A549 (cell line): ENCODE data around the gene SDSL. TPM values are rescaled to one million over a fixed set of nuclear protein-coding genes. Genes with fewer than 3 reads are reported as not detected.

Experiments
- ATAC-seq, 2 experiments: fragments of 200-7000 bp in 1 of 2; fragments of >200 bp in 1 of 2; cut with Nextera tagmentation in 1 of 2; cut with Tn5 transposase in 1 of 2; 3 replicates each; pipeline versions ENCODE4 v1.8.0 to v1.9.1; 2018 to 2020; ENCODE audit warnings: mild to moderate bottlenecking in 1 of 2, moderate library complexity in 1 of 2
- CTCF ChIA-PET: fragments of 300-600 bp; sonication (Branson Sonifier 250); formaldehyde crosslinking; extraction: SDS; loops from one replicate; lab custom pipeline; 2021; ENCODE audit warnings: antibody characterized with exemption, inconsistent platforms; lab: Yijun Ruan, JAX
- POLR2A ChIA-PET: fragments of 350-600 bp; formaldehyde crosslinking; extraction: SDS; loops from one replicate; lab custom pipeline; 2021; ENCODE audit warnings: antibody characterized with exemption, inconsistent platforms; lab: Yijun Ruan, JAX
- DNase-seq, 2 experiments: peaks; one replicate each; pipeline versions ENCODE4 v3.0.0 to v3.0.0-alpha.2; 2011 to 2016; ENCODE audit warnings: low read depth in 1 of 2, low spot score in 1 of 2
- FAIRE-seq: peaks from 2 replicates; lab custom pipeline; 2011; peaks lifted over from hg19 to GRCh38; lab: Jason Lieb, UNC
- H3K27ac ChIP-seq, 2 experiments: fragments of >200 bp; sonication (Bioruptor Twin); formaldehyde crosslinking; 3 replicates each; pipeline ENCODE4 v1.5.1; 2016 to 2017
- H3K4me1 ChIP-seq: fragments of >200 bp; sonication (Bioruptor Twin); formaldehyde crosslinking; 3 replicates; pipeline ENCODE4 v1.6.1; 2016
- H3K4me2 ChIP-seq: fragments of >200 bp; sonication (Bioruptor Twin); formaldehyde crosslinking; 3 replicates; pipeline ENCODE4 v1.6.1; 2016
- H3K4me3 ChIP-seq: fragments of >200 bp; sonication (Bioruptor Twin); formaldehyde crosslinking; 3 replicates; pipeline ENCODE4 v1.5.1; 2016
- H3K9me3 ChIP-seq: fragments of >200 bp; sonication (Bioruptor Twin); formaldehyde crosslinking; 3 replicates; pipeline ENCODE4 v1.6.1; 2016
- BHLHE40 ChIP-seq: IDR thresholded peaks from 2 replicates; pipeline ENCODE4 v1.6.1; 2012; ENCODE audit warnings: low read depth, low read length, inconsistent platforms
- CBX2 ChIP-seq: fragments of 200-600 bp; sonication (generic); IDR thresholded peaks from 2 replicates; pipeline ENCODE4 v1.6.1; 2016; ENCODE audit warnings: low read depth, mild to moderate bottlenecking, borderline replicate concordance
- CHD4 ChIP-seq: fragments of 200-600 bp; sonication (generic); IDR thresholded peaks from 2 replicates; pipeline ENCODE4 v1.6.1; 2016; ENCODE audit warnings: antibody characterized with exemption, mild to moderate bottlenecking, borderline replicate concordance
- EP300 ChIP-seq, 2 experiments: fragments of >200 bp; sonication (Bioruptor Twin); formaldehyde crosslinking; IDR thresholded peaks; 2 replicates in 1 of 2; 3 replicates in 1 of 2; pipeline ENCODE4 v1.6.1; 2016 to 2017
- FOXS1 ChIP-seq: fragments of 250-450 bp; sonication (Bioruptor Pico); IDR thresholded peaks from 2 replicates; pipeline ENCODE4 v1.5.0; 2020; ENCODE audit warnings: mild to moderate bottlenecking, moderate library complexity
- GATA3 ChIP-seq: IDR thresholded peaks from 2 replicates; pipeline ENCODE4 v1.6.1; 2012; ENCODE audit warnings: borderline replicate concordance
- HEYL ChIP-seq: fragments of 250-450 bp; sonication (Bioruptor Pico); IDR thresholded peaks from 2 replicates; pipeline ENCODE4 v1.8.0; 2021; ENCODE audit warnings: mild to moderate bottlenecking, moderate library complexity
- JUNB ChIP-seq: fragments of >200 bp; sonication (Bioruptor Twin); formaldehyde crosslinking; IDR thresholded peaks from 2 replicates; pipeline ENCODE4 v1.6.1; 2016
- KDM5A ChIP-seq: fragments of 200-600 bp; sonication (generic); IDR thresholded peaks from 2 replicates; pipeline ENCODE4 v1.6.1; 2016; ENCODE audit warnings: antibody characterized with exemption, mild to moderate bottlenecking
- MAFK ChIP-seq: fragments of 450-650 bp; IDR thresholded peaks from 2 replicates; pipeline ENCODE4 v1.6.1; 2014; ENCODE audit not compliant: partially characterized antibody
- MAZ ChIP-seq: fragments of 150-350 bp; IDR thresholded peaks from 2 replicates; pipeline ENCODE4 v1.6.1; 2014; ENCODE audit warnings: antibody characterized with exemption, low read depth, low read length, borderline replicate concordance
- NFE2L2 ChIP-seq: fragments of 150-350 bp; conservative IDR thresholded peaks from 2 replicates; pipeline ENCODE4 v1.6.1; 2014; ENCODE audit warnings: low read length
- NR3C1 ChIP-seq: fragments of >200 bp; sonication (Bioruptor Twin); formaldehyde crosslinking; IDR thresholded peaks from 3 replicates; pipeline ENCODE4 v1.6.1; 2017
- POLR2A ChIP-seq: IDR thresholded peaks from 2 replicates; pipeline ENCODE4 v1.6.1; 2012; ENCODE audit warnings: mild to moderate bottlenecking, low read length
- RCOR1 ChIP-seq: fragments of 150-350 bp; IDR thresholded peaks from 2 replicates; pipeline ENCODE4 v1.6.1; 2014; ENCODE audit warnings: antibody characterized with exemption, low read length, low read depth
- RNF2 ChIP-seq: fragments of 200-600 bp; sonication (generic); IDR thresholded peaks from 2 replicates; pipeline ENCODE4 v1.6.1; 2016; ENCODE audit warnings: low read depth, mild to moderate bottlenecking, antibody characterized with exemption, moderate library complexity, borderline replicate concordance
- TFCP2L1 ChIP-seq: fragments of 250-450 bp; sonication (Bioruptor Pico); IDR thresholded peaks from 2 replicates; pipeline ENCODE4 v1.5.0; 2021; ENCODE audit warnings: mild to moderate bottlenecking
- ZFP36 ChIP-seq: fragments of 450-650 bp; IDR thresholded peaks from 2 replicates; pipeline ENCODE4 v1.6.1; 2014; ENCODE audit warnings: borderline replicate concordance; ENCODE audit not compliant: partially characterized antibody
- ZNF302 ChIP-seq: fragments of 250-450 bp; sonication (Bioruptor Pico); IDR thresholded peaks from 2 replicates; pipeline ENCODE4 v1.9.0; 2021; ENCODE audit warnings: inconsistent platforms, mild to moderate bottlenecking, moderate library complexity
- WGBS: methylation state at CpG from one replicate; pipeline ENCODE4 v1.1.6; 2017; ENCODE audit errors: missing lambda C conversion rate; 5-methylcytosine and 5-hydroxymethylcytosine counted together
- polyA plus RNA-seq, 4 experiments: library from polyadenylated mRNA; depleted of rRNA in 3 of 4; stranded (reverse); fragments of >200 nt; fragmentation: RNase III in 1 of 4; extraction: RNeasy Plus Mini Kit Qiagen cat#74134 plus additional on column Dnase treatment in 1 of 4; gene quantifications; 2 replicates in 3 of 4; 3 replicates in 1 of 4; pipeline ENCODE4 v1.2.3, GENCODE V29; 2011 to 2017
- TF ChIP-seq, protein P1 (sequence below): fragments of 250-450 bp; sonication (Bioruptor Pico); IDR thresholded peaks from 2 replicates; pipeline ENCODE4 v1.5.0; 2020; ENCODE audit warnings: low read depth, mild to moderate bottlenecking, moderate library complexity
- TF ChIP-seq, protein P2 (sequence below): fragments of >200 bp; sonication (Bioruptor Twin); formaldehyde crosslinking; IDR thresholded peaks from 2 replicates; pipeline ENCODE4 v1.6.1; 2016
- TF ChIP-seq, protein P3 (sequence below): fragments of 450-650 bp; IDR thresholded peaks from 2 replicates; pipeline ENCODE4 v1.6.1; 2014; ENCODE audit warnings: antibody characterized with exemption
- TF ChIP-seq, protein P4 (sequence below): fragments of >200 bp; sonication (Bioruptor Twin); formaldehyde crosslinking; IDR thresholded peaks from 3 replicates; pipeline ENCODE4 v1.5.1; 2016
- TF ChIP-seq, protein P5 (sequence below): fragments of >200 bp; sonication (Bioruptor Twin); formaldehyde crosslinking; IDR thresholded peaks from 3 replicates; pipeline ENCODE4 v1.6.1; 2016

The SDSL gene
- polyA plus RNA-seq, 2 of the 4 experiments (the other 2 are of a cell fraction), result 21.0 to 26.7 TPM

DNA sequence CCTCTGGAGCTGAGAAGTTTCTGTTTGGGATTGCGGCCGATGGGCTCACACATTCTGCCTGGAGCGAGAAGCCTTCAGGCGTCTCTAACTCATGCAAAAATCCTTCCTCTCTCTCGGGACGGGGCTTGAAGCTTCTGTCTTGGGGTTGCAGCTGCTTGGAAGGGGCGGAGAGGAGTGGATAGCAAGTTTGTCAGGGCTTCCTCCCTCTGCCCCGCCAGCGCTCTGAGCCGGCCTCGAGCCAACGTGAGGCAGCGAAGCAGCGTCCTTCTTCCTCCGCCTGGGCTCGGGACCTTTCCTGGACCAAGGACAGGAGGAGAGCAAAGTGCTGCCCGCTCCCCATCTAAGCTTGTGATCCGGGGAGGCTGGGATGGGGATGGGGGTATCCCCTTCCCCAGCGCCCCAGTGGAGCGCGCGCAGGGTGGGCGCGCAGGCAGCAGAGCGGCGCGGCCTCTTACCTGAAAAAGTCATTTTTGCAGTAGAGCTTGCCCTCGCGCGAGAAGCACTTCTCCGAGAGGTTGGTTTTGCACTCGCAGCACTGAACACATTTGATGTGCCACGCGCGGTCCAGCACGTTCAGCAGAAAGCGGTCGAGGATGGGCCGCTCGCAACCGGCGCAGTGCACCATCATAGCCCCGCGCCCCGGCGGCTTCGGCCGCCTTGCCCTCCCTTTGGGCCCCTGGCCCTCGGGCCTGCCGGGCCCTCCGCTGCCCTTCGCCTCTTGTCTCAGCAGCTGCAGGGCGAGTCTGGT, 48.9 kb downstream of the SDSL start:
- no peak for TF ChIP-seq KDM5A
- TF ChIP-seq ZNF302 (CRISPR knock-in tag), result no peak
- TF ChIP-seq RCOR1, result no peak
- TF ChIP-seq EP300 (IDR thresholded peaks at IDR 0.05), result no peak
- no peak for TF ChIP-seq JUNB
- TF ChIP-seq NR3C1, result no peak
- no peak for TF ChIP-seq CBX2
- TF ChIP-seq, protein P1, sequence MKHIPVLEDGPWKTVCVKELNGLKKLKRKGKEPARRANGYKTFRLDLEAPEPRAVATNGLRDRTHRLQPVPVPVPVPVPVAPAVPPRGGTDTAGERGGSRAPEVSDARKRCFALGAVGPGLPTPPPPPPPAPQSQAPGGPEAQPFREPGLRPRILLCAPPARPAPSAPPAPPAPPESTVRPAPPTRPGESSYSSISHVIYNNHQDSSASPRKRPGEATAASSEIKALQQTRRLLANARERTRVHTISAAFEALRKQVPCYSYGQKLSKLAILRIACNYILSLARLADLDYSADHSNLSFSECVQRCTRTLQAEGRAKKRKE (CRISPR knock-in tag), result no peak
- TF ChIP-seq CHD4, result no peak
- TF ChIP-seq GATA3, result no peak
- no peak for TF ChIP-seq TFCP2L1
- TF ChIP-seq BHLHE40, result no peak
- TF ChIP-seq, all 56 proteins: peak for 0
- WGBS, result 29% methylated on average over 46 of the region's 53 CpGs
- Histone ChIP-seq H3K9me3 (no peaks in the 10 kb centered on the region), H3K4me3 (no peak overlapping the region), H3K4me1 (peaks cover 7% of the 10 kb centered on the region; the same call in 1 of the 3 replicates), H3K27ac (no peak overlapping the region), H3K4me2 (0 out of 3 replicates have a peak overlapping the region, but pooled peaks have one; percentile 22)
- DNase-seq (no peak), FAIRE-seq (no peak), ATAC-seq (peak; percentile 4 to 5; a peak in 3 of 6 replicates)
- CTCF ChIA-PET, result interaction anchor here (1.0 to 2.4 kb wide), 2 partner anchors 9 to 10 kb away, joined by 4 to 8 read pairs; no protein-coding TSS in a partner anchor
- POLR2A ChIA-PET, result no interaction called here

DNA sequence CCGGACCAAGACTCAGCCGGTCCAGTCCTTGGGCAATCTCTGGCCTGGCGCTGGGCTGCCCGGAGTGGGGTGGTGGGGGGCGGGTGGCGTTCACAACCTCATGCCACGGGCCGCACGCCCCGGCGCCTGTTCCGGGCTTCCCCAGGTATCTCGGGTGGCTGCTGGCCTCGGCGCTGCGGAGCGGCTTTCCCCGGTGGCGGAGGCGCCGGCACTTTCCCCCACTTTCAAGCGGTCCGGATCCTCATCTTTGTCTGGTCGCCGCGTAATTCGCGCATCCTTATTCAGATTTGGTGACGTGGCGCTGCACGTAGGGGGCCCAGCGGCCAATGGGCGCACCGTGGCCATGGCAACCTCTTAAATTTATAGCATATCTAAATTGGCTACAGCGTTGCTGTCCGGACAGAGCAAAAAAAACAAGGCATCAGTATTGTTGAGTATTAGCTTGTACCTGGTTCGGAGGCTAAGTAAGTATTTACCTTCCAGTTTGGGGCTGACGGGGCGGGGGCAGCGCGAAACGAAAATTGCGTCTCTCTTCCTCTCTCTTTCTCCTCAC, 49.5 kb downstream of the SDSL start, which contains the start of gene LHX5:
Gene LHX5, minus strand, starts transcription at position 253 of the 553 bp plus-strand sequence. CDS start 373 bp downstream, outside the sequence.
- H3K4me1 ChIP-seq, result peaks cover 7% of the 10 kb centered on the region; the same call in 1 of the 3 replicates
- FAIRE-seq (no peak), DNase-seq (peak in 1 of 2 experiments; percentile 42), ATAC-seq (no peak; a peak in 1 of 6 replicates)
- H3K9me3 ChIP-seq, result no peaks in the 10 kb centered on the region
- TF ChIP-seq, protein P2, sequence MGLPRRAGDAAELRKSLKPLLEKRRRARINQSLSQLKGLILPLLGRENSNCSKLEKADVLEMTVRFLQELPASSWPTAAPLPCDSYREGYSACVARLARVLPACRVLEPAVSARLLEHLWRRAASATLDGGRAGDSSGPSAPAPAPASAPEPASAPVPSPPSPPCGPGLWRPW, result no peak
- TF ChIP-seq KDM5A, result no peak
- TF ChIP-seq FOXS1 (CRISPR knock-in tag), result no peak
- no peak for TF ChIP-seq MAFK
- TF ChIP-seq POLR2A, result no peak
- TF ChIP-seq, protein P3, sequence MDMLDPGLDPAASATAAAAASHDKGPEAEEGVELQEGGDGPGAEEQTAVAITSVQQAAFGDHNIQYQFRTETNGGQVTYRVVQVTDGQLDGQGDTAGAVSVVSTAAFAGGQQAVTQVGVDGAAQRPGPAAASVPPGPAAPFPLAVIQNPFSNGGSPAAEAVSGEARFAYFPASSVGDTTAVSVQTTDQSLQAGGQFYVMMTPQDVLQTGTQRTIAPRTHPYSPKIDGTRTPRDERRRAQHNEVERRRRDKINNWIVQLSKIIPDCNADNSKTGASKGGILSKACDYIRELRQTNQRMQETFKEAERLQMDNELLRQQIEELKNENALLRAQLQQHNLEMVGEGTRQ, result no peak
- TF ChIP-seq HEYL (CRISPR knock-in tag), result no peak
- no peak for TF ChIP-seq EP300 (IDR thresholded peaks at IDR 0.05)
- no peak for TF ChIP-seq NFE2L2
- TF ChIP-seq JUNB, result no peak
- TF ChIP-seq, protein P4, sequence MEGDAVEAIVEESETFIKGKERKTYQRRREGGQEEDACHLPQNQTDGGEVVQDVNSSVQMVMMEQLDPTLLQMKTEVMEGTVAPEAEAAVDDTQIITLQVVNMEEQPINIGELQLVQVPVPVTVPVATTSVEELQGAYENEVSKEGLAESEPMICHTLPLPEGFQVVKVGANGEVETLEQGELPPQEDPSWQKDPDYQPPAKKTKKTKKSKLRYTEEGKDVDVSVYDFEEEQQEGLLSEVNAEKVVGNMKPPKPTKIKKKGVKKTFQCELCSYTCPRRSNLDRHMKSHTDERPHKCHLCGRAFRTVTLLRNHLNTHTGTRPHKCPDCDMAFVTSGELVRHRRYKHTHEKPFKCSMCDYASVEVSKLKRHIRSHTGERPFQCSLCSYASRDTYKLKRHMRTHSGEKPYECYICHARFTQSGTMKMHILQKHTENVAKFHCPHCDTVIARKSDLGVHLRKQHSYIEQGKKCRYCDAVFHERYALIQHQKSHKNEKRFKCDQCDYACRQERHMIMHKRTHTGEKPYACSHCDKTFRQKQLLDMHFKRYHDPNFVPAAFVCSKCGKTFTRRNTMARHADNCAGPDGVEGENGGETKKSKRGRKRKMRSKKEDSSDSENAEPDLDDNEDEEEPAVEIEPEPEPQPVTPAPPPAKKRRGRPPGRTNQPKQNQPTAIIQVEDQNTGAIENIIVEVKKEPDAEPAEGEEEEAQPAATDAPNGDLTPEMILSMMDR, result no peak
- no peak for TF ChIP-seq MAZ
- TF ChIP-seq ZFP36, result no peak
- no peak for TF ChIP-seq CHD4
- TF ChIP-seq RNF2, result no peak
- TF ChIP-seq CBX2, result no peak
- TF ChIP-seq, protein P5, sequence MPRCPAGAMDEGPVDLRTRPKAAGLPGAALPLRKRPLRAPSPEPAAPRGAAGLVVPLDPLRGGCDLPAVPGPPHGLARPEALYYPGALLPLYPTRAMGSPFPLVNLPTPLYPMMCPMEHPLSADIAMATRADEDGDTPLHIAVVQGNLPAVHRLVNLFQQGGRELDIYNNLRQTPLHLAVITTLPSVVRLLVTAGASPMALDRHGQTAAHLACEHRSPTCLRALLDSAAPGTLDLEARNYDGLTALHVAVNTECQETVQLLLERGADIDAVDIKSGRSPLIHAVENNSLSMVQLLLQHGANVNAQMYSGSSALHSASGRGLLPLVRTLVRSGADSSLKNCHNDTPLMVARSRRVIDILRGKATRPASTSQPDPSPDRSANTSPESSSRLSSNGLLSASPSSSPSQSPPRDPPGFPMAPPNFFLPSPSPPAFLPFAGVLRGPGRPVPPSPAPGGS, result no peak
- 0 out of 3 replicates have a peak within 1 kb of the TSS, but pooled peaks have one; percentile 22 for H3K4me2 ChIP-seq
- CTCF ChIA-PET, result interaction anchor here (0.5 kb wide), 1 partner anchor 51 kb away, joined by 3 read pairs; no protein-coding TSS in a partner anchor
- H3K4me3 ChIP-seq, result no peak within 1 kb of the TSS
- WGBS, result 12% methylated on average over 22 of the region's 43 CpGs
- POLR2A ChIA-PET, result no interaction called here
- H3K27ac ChIP-seq, result no peak within 1 kb of the TSS
